NB4 (cell line): ENCODE measurements around the gene IGSF9B.

Experiments
- CTCF ChIP-seq: IDR thresholded peaks from one replicate; pipeline ENCODE4 v1.5.1; 2012; ENCODE audit warnings: low read depth, low read length
- MYC ChIP-seq: IDR thresholded peaks from 2 replicates; pipeline ENCODE4 v1.6.1; 2011; ENCODE audit warnings: low read depth, low read length
- POLR2A ChIP-seq: IDR thresholded peaks from 2 replicates; pipeline ENCODE4 v1.6.1; 2011; ENCODE audit warnings: mild to moderate bottlenecking; ENCODE audit not compliant: insufficient read length; ENCODE audit errors: extremely low read depth

- no peak for TF ChIP-seq CTCF
- no peak for TF ChIP-seq POLR2A
- no peak for TF ChIP-seq MYC
These were observed 11.4 kb downstream of the IGSF9B start for GRCh38 chr11:133945087-133945974.
